KMS-11 (cell line): ENCODE data around the gene COL4A6.

Experiments
- H2AFZ ChIP-seq: fragments of 200-600 bp; sonication (generic); 2 replicates; pipeline ENCODE4 v1.6.1; 2016; ENCODE audit warnings: antibody characterized with exemption, mixed run types, low read depth
- H3K27ac ChIP-seq: fragments of 200-600 bp; sonication (generic); 2 replicates; pipeline ENCODE4 v1.6.1; 2016; ENCODE audit warnings: mild to moderate bottlenecking, mixed run types
- H3K27me3 ChIP-seq: fragments of 200-600 bp; sonication (generic); 2 replicates; pipeline ENCODE4 v1.6.1; 2017; ENCODE audit warnings: mild to moderate bottlenecking, low read depth, mixed run types, moderate library complexity; ENCODE audit not compliant: insufficient read depth
- H3K36me3 ChIP-seq: fragments of 200-600 bp; sonication (generic); 2 replicates; pipeline ENCODE4 v1.6.1; 2017; ENCODE audit warnings: mild to moderate bottlenecking, mixed run types; ENCODE audit not compliant: insufficient read depth
- H3K4me1 ChIP-seq: fragments of 200-600 bp; sonication (generic); 2 replicates; pipeline ENCODE4 v1.6.1; 2016; ENCODE audit warnings: mild to moderate bottlenecking, low read depth, mixed run types; ENCODE audit not compliant: poor library complexity, severe bottlenecking
- H3K4me2 ChIP-seq: fragments of 200-600 bp; sonication (generic); 2 replicates; pipeline ENCODE4 v1.7.0; 2016; ENCODE audit warnings: mild to moderate bottlenecking, mixed run types
- H3K4me3 ChIP-seq: fragments of 200-600 bp; sonication (generic); IDR thresholded peaks from 2 replicates; pipeline ENCODE4 v1.6.1; 2017; ENCODE audit warnings: low read depth, low read length, mixed read lengths; ENCODE audit not compliant: insufficient read depth
- H3K79me2 ChIP-seq: fragments of 200-600 bp; sonication (generic); 2 replicates; pipeline ENCODE4 v1.6.1; 2016; ENCODE audit warnings: low read depth, mixed run types; ENCODE audit not compliant: insufficient read depth
- H3K9ac ChIP-seq: fragments of 200-600 bp; sonication (generic); 2 replicates; pipeline ENCODE4 v1.6.1; 2016; ENCODE audit warnings: mild to moderate bottlenecking, mixed run types
- H4K20me1 ChIP-seq: fragments of 200-600 bp; sonication (generic); 2 replicates; pipeline ENCODE4 v1.6.1; 2016; ENCODE audit warnings: mild to moderate bottlenecking, mixed run types; ENCODE audit not compliant: insufficient read depth
- TF ChIP-seq, protein P1 (sequence below): fragments of 200-600 bp; sonication (generic); conservative IDR thresholded peaks from 2 replicates; pipeline ENCODE4 v1.6.1; 2017; ENCODE audit warnings: low read depth, mild to moderate bottlenecking, antibody characterized with exemption, low read length, moderate library complexity, mixed read lengths

Gene COL4A6

DNA sequence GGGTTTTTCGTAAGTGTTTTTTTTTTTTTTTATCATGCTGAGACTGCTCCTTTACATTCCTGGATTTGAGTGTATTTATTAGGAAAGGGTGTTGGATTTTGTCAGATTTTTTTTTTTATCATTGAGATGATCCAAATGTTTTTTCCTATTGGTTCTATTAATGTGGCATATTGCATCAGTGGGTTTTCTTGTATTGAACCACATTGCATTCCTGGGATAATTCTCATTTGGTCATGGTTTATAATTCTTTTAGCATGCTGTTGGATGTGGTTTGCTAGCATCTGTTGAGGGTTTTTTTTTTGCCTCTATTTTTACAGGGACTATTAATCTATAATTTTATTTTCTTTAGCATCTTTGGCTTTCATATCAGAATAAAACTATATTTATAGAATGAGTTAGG is 30.3 kb upstream of the COL4A6 start:
- TF ChIP-seq, protein P1, sequence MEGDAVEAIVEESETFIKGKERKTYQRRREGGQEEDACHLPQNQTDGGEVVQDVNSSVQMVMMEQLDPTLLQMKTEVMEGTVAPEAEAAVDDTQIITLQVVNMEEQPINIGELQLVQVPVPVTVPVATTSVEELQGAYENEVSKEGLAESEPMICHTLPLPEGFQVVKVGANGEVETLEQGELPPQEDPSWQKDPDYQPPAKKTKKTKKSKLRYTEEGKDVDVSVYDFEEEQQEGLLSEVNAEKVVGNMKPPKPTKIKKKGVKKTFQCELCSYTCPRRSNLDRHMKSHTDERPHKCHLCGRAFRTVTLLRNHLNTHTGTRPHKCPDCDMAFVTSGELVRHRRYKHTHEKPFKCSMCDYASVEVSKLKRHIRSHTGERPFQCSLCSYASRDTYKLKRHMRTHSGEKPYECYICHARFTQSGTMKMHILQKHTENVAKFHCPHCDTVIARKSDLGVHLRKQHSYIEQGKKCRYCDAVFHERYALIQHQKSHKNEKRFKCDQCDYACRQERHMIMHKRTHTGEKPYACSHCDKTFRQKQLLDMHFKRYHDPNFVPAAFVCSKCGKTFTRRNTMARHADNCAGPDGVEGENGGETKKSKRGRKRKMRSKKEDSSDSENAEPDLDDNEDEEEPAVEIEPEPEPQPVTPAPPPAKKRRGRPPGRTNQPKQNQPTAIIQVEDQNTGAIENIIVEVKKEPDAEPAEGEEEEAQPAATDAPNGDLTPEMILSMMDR = no peak
- Histone ChIP-seq H3K79me2 (no peaks in the 10 kb centered on the region), H4K20me1 (no peaks in the 10 kb centered on the region), H2AFZ (no peak overlapping the region), H3K27ac (no peak overlapping the region), H3K9ac (no peak overlapping the region), H3K36me3 (no peaks in the 10 kb centered on the region), H3K4me1 (no peaks in the 10 kb centered on the region), H3K4me2 (no peak overlapping the region), H3K4me3 (no peak overlapping the region), H3K27me3 (no peaks in the 10 kb centered on the region)

DNA sequence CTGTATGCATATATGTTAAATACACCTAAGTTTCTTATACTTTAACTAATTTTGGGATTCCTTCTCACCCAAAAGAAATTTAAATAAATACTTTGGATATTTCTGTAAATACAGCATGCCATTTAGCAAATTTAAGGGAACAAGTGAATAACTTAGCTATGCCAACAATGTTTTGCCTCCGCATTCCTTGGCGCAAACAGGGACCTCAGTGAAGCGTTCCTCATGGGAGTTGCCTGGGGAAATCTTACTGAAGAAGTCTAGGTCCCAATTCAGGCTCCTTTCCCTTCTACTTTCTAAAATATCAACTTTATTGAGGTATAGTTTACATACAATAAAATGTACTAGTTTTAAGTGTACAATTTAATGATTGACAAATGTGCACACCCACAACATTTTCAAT is 26.4 kb upstream of the COL4A6 start:
- H3K27me3 ChIP-seq = no peaks in the 10 kb centered on the region
- TF ChIP-seq, protein P1 = no peak
- no peaks in the 10 kb centered on the region for H3K36me3 ChIP-seq
- no peaks in the 10 kb centered on the region for H3K79me2 ChIP-seq
- no peak overlapping the region for H3K27ac ChIP-seq
- H3K4me2 ChIP-seq = no peak overlapping the region
- no peak overlapping the region for H3K9ac ChIP-seq
- H3K4me3 ChIP-seq = no peak overlapping the region
- no peak overlapping the region for H2AFZ ChIP-seq
- no peaks in the 10 kb centered on the region for H3K4me1 ChIP-seq
- H4K20me1 ChIP-seq = no peaks in the 10 kb centered on the region

DNA sequence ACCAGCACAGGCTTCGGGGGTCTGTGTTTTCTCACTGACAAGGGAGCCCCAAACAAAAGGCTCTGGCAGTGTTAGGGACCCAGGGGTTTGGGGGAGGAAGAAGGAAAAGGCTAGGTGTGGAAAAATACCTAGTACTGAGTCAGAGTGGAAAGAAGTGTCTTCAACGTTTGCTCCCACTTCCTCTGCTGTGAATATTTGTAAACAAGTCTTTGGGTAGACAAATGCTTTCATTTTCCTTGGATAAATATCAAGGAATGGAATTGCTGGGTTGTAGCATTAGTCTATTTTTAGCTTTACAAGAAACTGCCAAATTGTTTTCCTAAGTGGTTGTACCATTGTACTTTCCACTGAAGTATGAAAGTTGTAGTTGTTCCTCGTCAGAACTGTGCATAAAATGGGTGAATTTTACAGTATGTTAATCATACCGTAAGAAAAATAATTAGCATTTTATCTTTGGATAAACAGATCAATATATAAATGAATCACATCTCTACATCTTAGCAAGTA is 18.8 kb upstream of the COL4A6 start:
- Histone ChIP-seq H4K20me1 (no peaks in the 10 kb centered on the region), H3K4me1 (no peaks in the 10 kb centered on the region), H3K9ac (no peak overlapping the region), H3K27ac (no peak overlapping the region), H2AFZ (no peak overlapping the region), H3K79me2 (no peaks in the 10 kb centered on the region), H3K27me3 (no peaks in the 10 kb centered on the region), H3K36me3 (no peaks in the 10 kb centered on the region), H3K4me2 (no peak overlapping the region), H3K4me3 (no peak overlapping the region)
- TF ChIP-seq, protein P1 = no peak

DNA sequence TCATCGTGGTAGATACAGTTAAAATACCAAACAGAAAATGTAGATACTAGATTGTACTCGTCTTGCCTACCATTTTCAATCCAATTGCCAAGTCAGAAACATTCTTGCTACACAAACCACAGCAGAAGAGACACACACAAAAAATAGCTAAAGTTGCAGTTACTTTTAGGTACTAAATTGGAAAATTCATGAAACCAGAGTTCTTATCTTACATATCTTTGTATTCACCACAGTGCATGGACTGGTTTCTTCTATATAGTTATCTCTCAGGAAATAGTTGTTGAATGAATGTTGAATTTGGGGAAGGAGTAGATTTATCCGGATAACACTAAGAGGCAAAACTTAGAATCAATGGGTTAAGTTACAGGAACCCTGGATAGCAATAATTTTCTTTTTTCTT is 15.6 kb upstream of the COL4A6 start:
- Histone ChIP-seq H3K4me1 (no peaks in the 10 kb centered on the region), H3K27me3 (no peaks in the 10 kb centered on the region), H3K79me2 (no peaks in the 10 kb centered on the region), H3K27ac (no peak overlapping the region), H3K36me3 (no peaks in the 10 kb centered on the region), H4K20me1 (no peaks in the 10 kb centered on the region), H2AFZ (no peak overlapping the region), H3K9ac (no peak overlapping the region), H3K4me3 (no peak overlapping the region), H3K4me2 (no peak overlapping the region)
- TF ChIP-seq, protein P1 = no peak
